GM18909 (cell line): Measurements from ENCODE around the gene PEX10.
"Not testable (repeated sequence)": the region's sequence is repeated elsewhere in the genome, so short reads cannot be mapped to it uniquely, and the experiment has no call there.

Experiments
- ATAC-seq: cut with Tn5 transposase; IDR thresholded peaks from one replicate; pipeline ENCODE4 v1.9.1; 2021; ENCODE audit warnings: mild to moderate bottlenecking; ENCODE audit not compliant: unreplicated experiment, poor library complexity

PEX10 gene

GRCh38 chr1:2412395-2412772, at the start of gene PEX10:
TSS of gene PEX10 (minus strand) at chr1:2412564. CDS start at chr1:2412502, 62 bp downstream.
- peak; percentile 85 for ATAC-seq

- no peak for ATAC-seq
Measured at GRCh38 chr1:2460996-2461751, 48.8 kb upstream of the PEX10 start.

- ATAC-seq: no peak
Measured at GRCh38 chr1:2460203-2460602, 47.8 kb upstream of the PEX10 start.

- no peak for ATAC-seq
Measured at GRCh38 chr1:2459757-2460156, 47.4 kb upstream of the PEX10 start.

- ATAC-seq: not testable (repeated sequence)
Measured at GRCh38 chr1:2459102-2459753, 46.9 kb upstream of the PEX10 start.

- no peak for ATAC-seq
Measured at GRCh38 chr1:2458687-2459086, 46.3 kb upstream of the PEX10 start.

- no peak for ATAC-seq
Measured at GRCh38 chr1:2457444-2457843, 45.1 kb upstream of the PEX10 start.

GRCh38 chr1:2455757-2456156, 43.4 kb upstream of the PEX10 start:
- no peak for ATAC-seq

- ATAC-seq: no peak
Measured at GRCh38 chr1:2454227-2454626, 41.9 kb upstream of the PEX10 start.

GRCh38 chr1:2452932-2453315, 40.6 kb upstream of the PEX10 start:
- no peak for ATAC-seq

GRCh38 chr1:2452201-2452931, 40.0 kb upstream of the PEX10 start:
- no peak for ATAC-seq

- no peak for ATAC-seq
Measured at GRCh38 chr1:2451741-2452140, 39.4 kb upstream of the PEX10 start.

GRCh38 chr1:2449636-2450454, 37.5 kb upstream of the PEX10 start:
- ATAC-seq: no peak

GRCh38 chr1:2448098-2448445, 35.7 kb upstream of the PEX10 start:
- ATAC-seq: no peak

- no peak for ATAC-seq
Measured at GRCh38 chr1:2447276-2448097, 35.1 kb upstream of the PEX10 start.

- ATAC-seq: no peak
Measured at GRCh38 chr1:2446861-2447260, 34.5 kb upstream of the PEX10 start.

- no peak for ATAC-seq
Measured at GRCh38 chr1:2446394-2446793, 34.0 kb upstream of the PEX10 start.

- ATAC-seq: no peak
Measured at GRCh38 chr1:2445823-2446215, 33.5 kb upstream of the PEX10 start.

- no peak for ATAC-seq
Measured at GRCh38 chr1:2445162-2445822, 32.9 kb upstream of the PEX10 start.
